ENCODE results near the gene ARHGEF1.

The ARHGEF1 gene

DNA sequence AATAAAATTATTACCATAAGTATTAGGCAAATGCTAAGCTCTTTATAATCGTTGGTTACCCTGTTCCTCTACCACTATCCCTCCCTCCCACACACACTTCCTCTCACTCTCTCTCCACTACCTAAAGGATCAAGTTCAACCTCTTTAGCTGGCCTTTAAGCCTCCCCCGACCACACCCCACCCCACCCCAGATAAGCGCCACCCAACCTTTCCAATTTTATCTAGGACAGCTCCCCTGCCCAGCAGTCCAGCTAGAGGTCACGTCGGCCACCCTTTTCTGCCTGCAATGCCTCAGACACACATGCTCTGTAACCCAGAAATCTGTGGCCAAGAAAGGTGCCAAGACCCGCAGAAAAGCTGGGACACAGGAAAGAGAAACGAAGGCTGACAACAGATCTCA is 39.6 kb upstream of the ARHGEF1 start:
- H3K9ac ChIP-seq (ENCODE audit: low read length) = no peak overlapping the region
- no peaks in the 10 kb centered on the region for H3K79me2 ChIP-seq (ENCODE audit: control insufficient read depth, insufficient read depth, low read length, poor library complexity)
- WGBS (ENCODE audit: extremely low coverage, insufficient coverage, insufficient read length) = no CpG with 5 or more reads among the region's 7 CpGs
- no peak overlapping the region for H4K91ac ChIP-seq (ENCODE audit: low read depth, low read length)
- no peak overlapping the region for H2BK12ac ChIP-seq (ENCODE audit: low read length)
- no peak overlapping the region for H4K8ac ChIP-seq (ENCODE audit: low read depth, low read length)
- no peaks in the 10 kb centered on the region for H3K36me3 ChIP-seq (ENCODE audit: control insufficient read depth in 1 of 2, insufficient read depth in 2 of 2, low read length in 2 of 2)
- no peak overlapping the region for H3K23ac ChIP-seq (ENCODE audit: low read length)
- no peak overlapping the region for H2BK5ac ChIP-seq (ENCODE audit: low read depth, low read length, poor library complexity)
- no peak overlapping the region for H2AK5ac ChIP-seq (ENCODE audit: low read length)
- no peaks in the 10 kb centered on the region for H3K4me1 ChIP-seq (ENCODE audit: control insufficient read depth in 1 of 2, insufficient read depth in 2 of 2, low read length in 2 of 2)
- no peak overlapping the region for H4K12ac ChIP-seq (ENCODE audit: low read depth, low read length)
- H3K4me3 ChIP-seq (ENCODE audit: low read depth, low read length) = no peak overlapping the region
- H2BK120ac ChIP-seq (ENCODE audit: insufficient read depth, low read length, poor library complexity) = no peak overlapping the region
- H3K79me1 ChIP-seq (ENCODE audit: low read length) = no peaks in the 10 kb centered on the region
- DNase-seq = no peak
- H3K4me2 ChIP-seq (ENCODE audit: low read length) = no peak overlapping the region
- H3K14ac ChIP-seq (ENCODE audit: low read length) = no peak overlapping the region
- no peak overlapping the region for H3K4ac ChIP-seq (ENCODE audit: low read depth, low read length)
- H3K27me3 ChIP-seq (ENCODE audit: insufficient read depth, low read length) = no peaks in the 10 kb centered on the region
- H2AFZ ChIP-seq (ENCODE audit: insufficient read depth, low read length, poor library complexity) = no peak overlapping the region
- H3K9me3 ChIP-seq (ENCODE audit: insufficient read depth, low read depth, low read length) = peaks cover 2% of the 10 kb centered on the region
- H3K27ac ChIP-seq (ENCODE audit: low read depth, low read length) = no peak overlapping the region
- no peak overlapping the region for H3K18ac ChIP-seq (ENCODE audit: low read length)

GRCh38 chr19:41844601-41845000 is 38.4 kb upstream of the ARHGEF1 start, which contains the start of gene LYPD4:
Gene LYPD4 (minus strand): TSS chr19:41844683. CDS start chr19:41839285, 5,398 bp downstream.
- no peak within 1 kb of the TSS for H2AFZ ChIP-seq (ENCODE audit: insufficient read depth, low read length, poor library complexity)
- no peak within 1 kb of the TSS for H2BK120ac ChIP-seq (ENCODE audit: insufficient read depth, low read length, poor library complexity)
- no peak within 1 kb of the TSS for H2AK5ac ChIP-seq (ENCODE audit: low read length)
- no peak within 1 kb of the TSS for H4K8ac ChIP-seq (ENCODE audit: low read depth, low read length)
- no peak within 1 kb of the TSS for H3K14ac ChIP-seq (ENCODE audit: low read length)
- no peaks in the 10 kb centered on the region for H3K79me1 ChIP-seq (ENCODE audit: low read length)
- H3K36me3 ChIP-seq (ENCODE audit: control insufficient read depth in 1 of 2, insufficient read depth in 2 of 2, low read length in 2 of 2) = no peaks in the 10 kb centered on the region
- H4K12ac ChIP-seq (ENCODE audit: low read depth, low read length) = no peak within 1 kb of the TSS
- H2BK12ac ChIP-seq (ENCODE audit: low read length) = no peak within 1 kb of the TSS
- H3K18ac ChIP-seq (ENCODE audit: low read length) = no peak within 1 kb of the TSS
- H3K9me3 ChIP-seq (ENCODE audit: insufficient read depth, low read depth, low read length) = peaks cover 2% of the 10 kb centered on the region
- no peak within 1 kb of the TSS for H2BK5ac ChIP-seq (ENCODE audit: low read depth, low read length, poor library complexity)
- no peaks in the 10 kb centered on the region for H3K27me3 ChIP-seq (ENCODE audit: insufficient read depth, low read length)
- no peak within 1 kb of the TSS for H3K4me3 ChIP-seq (ENCODE audit: low read depth, low read length)
- no peak within 1 kb of the TSS for H4K91ac ChIP-seq (ENCODE audit: low read depth, low read length)
- no peak within 1 kb of the TSS for H3K4ac ChIP-seq (ENCODE audit: low read depth, low read length)
- H3K23ac ChIP-seq (ENCODE audit: low read length) = no peak within 1 kb of the TSS
- H3K79me2 ChIP-seq (ENCODE audit: control insufficient read depth, insufficient read depth, low read length, poor library complexity) = no peaks in the 10 kb centered on the region
- no peak for DNase-seq
- no peaks in the 10 kb centered on the region for H3K4me1 ChIP-seq (ENCODE audit: control insufficient read depth in 1 of 2, insufficient read depth in 2 of 2, low read length in 2 of 2)
- no CpG with 5 or more reads among the region's 30 CpGs for whole genome bisulfite sequencing (ENCODE audit: extremely low coverage, insufficient coverage, insufficient read length)
- no peak within 1 kb of the TSS for H3K27ac ChIP-seq (ENCODE audit: low read depth, low read length)
- H3K9ac ChIP-seq (ENCODE audit: low read length) = no peak within 1 kb of the TSS
- H3K4me2 ChIP-seq (ENCODE audit: low read length) = no peak within 1 kb of the TSS

- no peak for DNase-seq
- no peak within 1 kb of the TSS for H2AFZ ChIP-seq (ENCODE audit: insufficient read depth, low read length, poor library complexity)
- H3K27ac ChIP-seq (ENCODE audit: low read depth, low read length) = no peak within 1 kb of the TSS
- no peaks in the 10 kb centered on the region for H3K27me3 ChIP-seq (ENCODE audit: insufficient read depth, low read length)
- WGBS (ENCODE audit: extremely low coverage, insufficient coverage, insufficient read length) = no CpG with 5 or more reads among the region's 3 CpGs
- H2AK5ac ChIP-seq (ENCODE audit: low read length) = no peak within 1 kb of the TSS
- no peak within 1 kb of the TSS for H4K91ac ChIP-seq (ENCODE audit: low read depth, low read length)
- peaks cover 2% of the 10 kb centered on the region for H3K9me3 ChIP-seq (ENCODE audit: insufficient read depth, low read depth, low read length)
- no peaks in the 10 kb centered on the region for H3K79me1 ChIP-seq (ENCODE audit: low read length)
- no peak within 1 kb of the TSS for H3K4me2 ChIP-seq (ENCODE audit: low read length)
- no peak within 1 kb of the TSS for H3K4ac ChIP-seq (ENCODE audit: low read depth, low read length)
- H3K14ac ChIP-seq (ENCODE audit: low read length) = no peak within 1 kb of the TSS
- H3K23ac ChIP-seq (ENCODE audit: low read length) = no peak within 1 kb of the TSS
- no peak within 1 kb of the TSS for H2BK12ac ChIP-seq (ENCODE audit: low read length)
- no peaks in the 10 kb centered on the region for H3K4me1 ChIP-seq (ENCODE audit: control insufficient read depth in 1 of 2, insufficient read depth in 2 of 2, low read length in 2 of 2)
- H3K79me2 ChIP-seq (ENCODE audit: control insufficient read depth, insufficient read depth, low read length, poor library complexity) = no peaks in the 10 kb centered on the region
- H3K4me3 ChIP-seq (ENCODE audit: low read depth, low read length) = no peak within 1 kb of the TSS
- H2BK120ac ChIP-seq (ENCODE audit: insufficient read depth, low read length, poor library complexity) = no peak within 1 kb of the TSS
- no peak within 1 kb of the TSS for H3K9ac ChIP-seq (ENCODE audit: low read length)
- no peak within 1 kb of the TSS for H4K8ac ChIP-seq (ENCODE audit: low read depth, low read length)
- H3K18ac ChIP-seq (ENCODE audit: low read length) = no peak within 1 kb of the TSS
- no peaks in the 10 kb centered on the region for H3K36me3 ChIP-seq (ENCODE audit: control insufficient read depth in 1 of 2, insufficient read depth in 2 of 2, low read length in 2 of 2)
- no peak within 1 kb of the TSS for H4K12ac ChIP-seq (ENCODE audit: low read depth, low read length)
- no peak within 1 kb of the TSS for H2BK5ac ChIP-seq (ENCODE audit: low read depth, low read length, poor library complexity)
Observed at GRCh38 chr19:41845001-41845050, 38.2 kb upstream of the ARHGEF1 start, which contains the start of gene DMRTC2. Gene DMRTC2 (plus strand): TSS chr19:41845042. CDS start chr19:41847429, 2,387 bp downstream.

- H3K4me1 ChIP-seq (ENCODE audit: control insufficient read depth in 1 of 2, insufficient read depth in 2 of 2, low read length in 2 of 2) = no peaks in the 10 kb centered on the region
- H3K9ac ChIP-seq (ENCODE audit: low read length) = no peak overlapping the region
- no peak overlapping the region for H3K4me2 ChIP-seq (ENCODE audit: low read length)
- H3K23ac ChIP-seq (ENCODE audit: low read length) = no peak overlapping the region
- H4K91ac ChIP-seq (ENCODE audit: low read depth, low read length) = no peak overlapping the region
- H3K79me2 ChIP-seq (ENCODE audit: control insufficient read depth, insufficient read depth, low read length, poor library complexity) = no peaks in the 10 kb centered on the region
- no peak overlapping the region for H2AK5ac ChIP-seq (ENCODE audit: low read length)
- peaks cover 2% of the 10 kb centered on the region for H3K9me3 ChIP-seq (ENCODE audit: insufficient read depth, low read depth, low read length)
- no peak overlapping the region for H2BK120ac ChIP-seq (ENCODE audit: insufficient read depth, low read length, poor library complexity)
- H3K36me3 ChIP-seq (ENCODE audit: control insufficient read depth in 1 of 2, insufficient read depth in 2 of 2, low read length in 2 of 2) = no peaks in the 10 kb centered on the region
- H2BK12ac ChIP-seq (ENCODE audit: low read length) = no peak overlapping the region
- H3K14ac ChIP-seq (ENCODE audit: low read length) = no peak overlapping the region
- no peaks in the 10 kb centered on the region for H3K79me1 ChIP-seq (ENCODE audit: low read length)
- H2AFZ ChIP-seq (ENCODE audit: insufficient read depth, low read length, poor library complexity) = no peak overlapping the region
- H4K8ac ChIP-seq (ENCODE audit: low read depth, low read length) = no peak overlapping the region
- no peak overlapping the region for H2BK5ac ChIP-seq (ENCODE audit: low read depth, low read length, poor library complexity)
- H4K12ac ChIP-seq (ENCODE audit: low read depth, low read length) = no peak overlapping the region
- DNase-seq = no peak
- no peak overlapping the region for H3K27ac ChIP-seq (ENCODE audit: low read depth, low read length)
- H3K4me3 ChIP-seq (ENCODE audit: low read depth, low read length) = no peak overlapping the region
- no peaks in the 10 kb centered on the region for H3K27me3 ChIP-seq (ENCODE audit: insufficient read depth, low read length)
- WGBS (ENCODE audit: extremely low coverage, insufficient coverage, insufficient read length) = no CpG with 5 or more reads among the region's 23 CpGs
- no peak overlapping the region for H3K4ac ChIP-seq (ENCODE audit: low read depth, low read length)
- no peak overlapping the region for H3K18ac ChIP-seq (ENCODE audit: low read length)
Observed at GRCh38 chr19:41845051-41845590, 37.9 kb upstream of the ARHGEF1 start.
